C1 segment of cervical spinal cord (tissue), 14 donors: ENCODE data around the gene SOX11.
"Not testable (repeated sequence)": the region's sequence is repeated elsewhere in the genome, so short reads cannot be mapped to it uniquely, and the experiment has no call there.

Experiments
- DNase-seq, 14 donors: peaks; one replicate each; lab custom pipeline; 2025; lab: John Stamatoyannopoulos, UW

Gene SOX11

DNA sequence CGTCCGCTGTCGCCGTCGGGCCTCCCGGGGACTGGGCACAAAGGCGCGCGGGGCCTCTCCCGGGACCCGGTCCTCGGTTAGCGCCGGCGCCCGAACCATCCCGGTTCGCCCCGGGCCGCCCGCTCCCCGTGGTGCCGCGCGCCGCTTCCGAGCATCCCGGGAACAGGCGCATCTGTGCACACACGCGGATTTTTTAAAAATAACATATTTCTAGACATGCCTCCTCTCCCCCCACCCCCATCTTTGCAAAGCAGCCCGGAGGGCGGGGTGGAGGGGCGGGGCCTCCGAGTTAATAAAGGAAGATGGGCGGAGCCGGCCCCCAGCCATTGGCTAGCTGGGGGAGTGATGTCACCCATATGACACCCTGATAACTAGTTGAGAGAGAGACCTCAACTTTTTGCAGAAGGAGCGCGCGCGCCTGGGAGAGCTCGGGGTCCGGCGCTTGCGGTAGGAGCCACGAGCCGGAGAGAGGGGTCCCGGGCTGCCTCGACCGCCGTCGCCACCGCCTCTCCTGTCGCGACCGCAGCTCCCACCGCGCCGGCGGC, at the start of gene SOX11:
SOX11 (plus strand) TSS at position 400 of the 545 bp plus-strand sequence. CDS start 338 bp downstream, outside the sequence.
- DNase-seq, result peak in 10 of 14 donors; percentile 23 to 79 (median 56)

DNA sequence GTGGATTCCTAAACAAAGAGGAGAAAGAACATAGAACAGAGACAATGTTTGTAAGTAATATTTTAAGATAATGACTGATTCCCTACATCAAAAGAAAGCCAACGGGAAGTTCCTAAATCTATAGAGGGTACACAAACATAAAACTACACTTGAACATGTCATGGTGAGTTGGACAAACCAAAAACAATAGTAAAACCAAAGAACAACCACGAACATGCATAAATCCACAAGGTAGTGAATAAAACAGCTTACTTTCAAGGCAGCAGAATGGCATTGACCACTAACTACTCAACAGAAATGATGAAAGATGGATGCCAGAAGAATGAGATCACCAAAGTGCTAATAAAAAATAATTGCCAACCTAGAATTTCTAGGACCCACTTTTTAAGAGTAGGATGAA, 39.5 kb upstream of the SOX11 start:
- DNase-seq, result not testable (repeated sequence)

DNA sequence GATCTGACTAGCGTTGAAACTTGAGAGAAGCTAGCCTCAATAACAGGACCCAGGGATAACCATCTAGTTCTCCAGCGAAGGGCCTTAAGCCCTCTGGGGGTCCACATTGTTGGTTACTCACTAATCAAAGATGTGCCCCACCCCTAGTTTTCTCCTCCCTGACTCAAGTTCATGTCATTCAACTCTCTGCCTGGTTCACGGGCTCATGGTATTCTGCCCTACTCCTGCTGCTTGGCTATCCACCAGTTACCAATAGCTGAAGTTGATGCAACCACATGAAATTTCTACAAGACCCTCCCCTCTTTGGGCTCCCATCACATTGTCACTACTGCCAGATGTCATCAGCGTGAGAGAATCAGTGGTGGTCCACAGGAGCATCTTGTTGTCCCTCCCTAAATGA, 38.4 kb upstream of the SOX11 start:
- not testable (repeated sequence) for DNase-seq

DNA sequence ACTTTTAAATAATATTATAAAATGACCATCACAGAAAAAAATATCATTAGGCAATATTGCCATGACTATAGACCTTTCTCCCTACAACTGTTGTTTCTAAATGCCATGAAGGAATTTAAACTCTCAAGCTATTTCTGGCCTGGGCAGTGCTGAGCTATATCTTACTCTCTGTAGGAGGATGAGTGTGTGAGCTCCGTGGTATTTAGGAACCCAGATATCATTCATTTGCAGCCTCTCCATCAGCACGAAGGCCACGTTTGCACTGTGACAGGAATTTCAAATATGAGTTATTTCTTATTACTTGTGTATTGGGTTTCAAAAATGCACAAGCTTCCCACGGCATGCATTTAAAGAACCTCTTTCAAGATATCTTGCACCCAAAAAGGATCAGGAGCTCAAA, 35.0 kb upstream of the SOX11 start:
- no peak for DNase-seq

DNA sequence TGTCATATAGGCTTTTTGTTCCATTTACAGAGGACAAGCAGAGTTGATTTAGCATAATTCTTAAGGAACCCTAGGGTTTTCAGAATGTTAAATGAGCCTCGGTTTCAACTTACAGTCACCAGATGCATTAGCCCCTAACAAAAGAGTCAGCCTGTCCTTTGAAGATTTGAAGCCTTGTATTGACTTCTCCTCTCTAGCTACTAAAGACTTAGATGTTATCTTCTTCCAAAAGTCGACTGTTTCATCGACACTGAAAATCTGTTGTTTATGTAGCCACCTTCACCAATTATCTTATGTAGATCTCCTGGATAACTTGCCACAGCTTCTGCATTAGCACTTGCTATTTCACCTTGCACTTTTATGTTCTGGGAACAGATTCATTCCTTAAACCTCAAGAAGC, 31.6 kb upstream of the SOX11 start:
- no peak for DNase-seq

DNA sequence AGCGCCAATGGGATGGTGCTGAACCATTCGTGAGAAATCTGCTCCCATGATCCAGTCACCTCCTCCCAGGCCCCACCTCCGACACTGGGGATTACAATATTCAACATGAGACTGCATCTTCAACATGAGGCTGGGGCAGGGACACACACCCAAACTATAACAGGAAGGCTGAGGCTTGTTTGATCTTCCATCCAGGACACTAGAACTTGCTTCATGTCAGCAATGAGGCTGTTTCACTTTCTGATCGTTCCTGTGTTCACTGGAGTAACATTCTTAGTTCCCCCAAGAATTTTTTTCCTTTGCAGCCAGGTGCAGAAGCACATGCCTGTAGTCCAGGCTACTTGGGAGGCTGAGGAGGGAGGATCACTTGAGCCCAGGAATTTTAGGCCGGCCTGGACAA, 30.8 kb upstream of the SOX11 start:
- DNase-seq, result no peak

DNA sequence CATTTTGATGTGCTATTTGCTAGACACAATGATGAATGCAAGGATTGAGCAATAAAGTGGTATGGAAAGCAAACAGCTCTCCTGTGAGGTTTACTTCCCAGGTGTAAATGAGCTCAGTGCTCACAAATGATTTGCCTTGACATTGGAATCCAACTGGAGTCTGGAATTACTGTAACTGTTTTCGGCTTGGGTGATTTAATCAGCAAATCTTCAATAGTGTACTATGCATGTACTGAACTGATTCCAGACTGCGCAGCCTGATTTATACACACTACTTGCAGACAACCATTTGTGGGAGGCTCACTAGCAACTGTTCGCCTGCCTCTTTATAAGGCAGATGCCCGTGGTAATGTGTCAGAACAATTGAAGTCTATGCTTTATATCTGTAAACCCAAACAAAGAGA, 27.9 kb upstream of the SOX11 start:
- DNase-seq, result no peak

DNA sequence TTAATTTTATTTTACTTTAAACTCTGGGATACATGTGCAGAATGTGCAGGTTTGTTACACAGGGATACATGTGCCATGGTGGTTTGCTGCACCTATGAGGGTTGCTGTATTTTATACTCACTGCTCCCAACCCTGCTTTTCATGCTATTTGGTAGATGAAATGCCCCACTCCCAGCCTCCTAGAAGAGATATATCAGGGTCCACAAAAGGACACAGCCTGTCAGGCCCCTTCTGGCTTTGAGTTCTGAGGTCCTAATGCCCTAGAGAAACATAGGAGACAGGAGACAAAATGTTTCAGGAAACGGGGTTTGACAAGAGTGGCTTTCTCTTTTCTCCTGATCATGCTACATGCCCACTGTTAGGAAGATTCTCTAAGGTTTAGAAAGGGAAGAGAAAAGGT, 27.1 kb upstream of the SOX11 start:
- no peak for DNase-seq

DNA sequence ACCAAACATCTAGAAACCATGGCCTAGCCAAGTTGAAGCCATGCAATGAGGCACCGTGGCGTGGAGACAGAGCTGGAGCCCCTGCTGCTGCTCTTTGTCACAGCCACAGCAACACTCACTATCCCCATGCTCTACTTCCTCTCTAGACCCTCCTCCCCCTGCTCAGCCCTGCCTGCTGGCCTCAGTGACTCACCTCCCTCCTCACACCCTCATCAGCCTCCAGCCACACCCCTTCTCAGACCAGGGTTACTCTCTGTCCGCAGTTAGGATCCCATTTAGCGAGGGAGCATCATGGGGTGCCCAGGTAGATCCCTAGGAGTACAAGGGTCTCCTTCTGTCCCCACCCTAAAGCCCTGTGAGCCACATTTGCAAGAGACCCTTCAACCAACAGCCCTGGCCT, 25.4 kb upstream of the SOX11 start:
- DNase-seq, result no peak

DNA sequence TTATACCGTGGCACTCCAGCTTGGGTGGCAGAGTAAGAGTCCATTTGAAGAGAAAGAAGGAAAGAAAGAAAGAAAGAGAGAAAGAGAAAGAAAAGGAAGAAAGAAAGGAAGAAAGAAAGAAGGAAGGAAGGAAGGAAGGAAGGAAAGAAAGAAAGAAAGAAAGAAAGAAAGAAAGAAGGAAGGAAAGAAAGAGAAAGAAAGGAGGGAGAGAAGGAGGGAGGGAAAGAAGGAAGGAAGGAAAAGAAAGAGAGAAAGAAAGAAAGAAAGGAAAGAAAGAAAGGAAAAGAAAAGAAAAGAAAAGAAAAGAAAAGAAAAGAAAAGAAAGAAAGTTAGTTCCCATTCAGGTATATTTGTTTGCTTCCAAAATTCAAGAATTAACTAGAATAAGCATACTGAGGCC, 24.5 kb upstream of the SOX11 start:
- DNase-seq, result not testable (repeated sequence)

DNA sequence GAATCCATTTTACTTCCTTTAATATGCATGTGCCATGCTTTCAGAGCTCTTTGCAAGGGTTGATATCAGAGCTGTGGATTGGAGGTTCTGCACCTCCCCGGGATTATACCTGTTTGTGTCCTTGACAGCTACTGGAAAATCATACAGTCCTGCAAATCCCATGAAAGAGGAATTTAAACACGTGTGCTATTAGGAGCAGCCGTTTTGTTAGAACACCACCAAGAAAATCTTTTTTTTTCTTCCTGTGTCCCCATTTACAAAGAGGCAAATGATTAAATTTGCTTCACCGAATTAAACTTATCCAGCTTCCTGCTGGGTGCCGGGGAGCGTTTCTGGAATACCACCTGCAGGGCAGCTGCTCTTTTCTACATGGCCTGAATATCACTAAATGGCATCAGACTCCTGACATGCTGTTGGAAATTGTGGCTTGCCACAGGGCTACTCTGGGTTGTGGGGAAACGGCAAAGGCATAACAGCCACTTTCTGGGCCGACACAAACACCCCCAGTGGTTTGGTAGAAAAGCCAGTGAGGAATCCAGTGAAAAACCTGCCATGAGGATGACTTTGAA, 23.4 kb upstream of the SOX11 start:
- DNase-seq, result no peak

- DNase-seq, result no peak
These were observed 19.4 kb upstream of the SOX11 start for GRCh38 chr2:5672749-5673144.

- no peak for DNase-seq
These were observed 18.8 kb upstream of the SOX11 start for GRCh38 chr2:5673145-5674025.

- DNase-seq, result no peak
These were observed 18.2 kb upstream of the SOX11 start for GRCh38 chr2:5674026-5674340.

GRCh38 chr2:5677133-5677532, 15.1 kb upstream of the SOX11 start:
- DNase-seq, result no peak

DNA sequence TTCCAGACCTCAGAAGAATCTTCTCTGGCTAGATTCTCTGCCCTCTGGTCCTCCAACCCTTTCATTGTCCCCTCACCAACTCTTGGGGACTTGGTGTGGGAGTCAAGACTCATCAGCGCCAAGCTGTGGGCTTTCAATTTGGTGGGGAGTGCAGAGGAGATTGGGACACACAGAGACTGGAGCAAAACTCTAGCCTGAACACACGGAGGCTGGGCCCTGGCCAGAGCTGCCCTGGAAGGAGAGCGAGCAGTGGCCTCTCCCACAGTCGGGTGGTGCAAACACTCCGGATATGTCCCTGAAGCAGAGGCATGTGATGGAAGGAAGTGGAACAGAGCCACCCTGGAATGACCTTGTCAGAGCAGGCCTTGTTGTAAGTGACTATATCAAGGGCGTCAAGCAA, 8.7 kb upstream of the SOX11 start:
- no peak for DNase-seq

DNA sequence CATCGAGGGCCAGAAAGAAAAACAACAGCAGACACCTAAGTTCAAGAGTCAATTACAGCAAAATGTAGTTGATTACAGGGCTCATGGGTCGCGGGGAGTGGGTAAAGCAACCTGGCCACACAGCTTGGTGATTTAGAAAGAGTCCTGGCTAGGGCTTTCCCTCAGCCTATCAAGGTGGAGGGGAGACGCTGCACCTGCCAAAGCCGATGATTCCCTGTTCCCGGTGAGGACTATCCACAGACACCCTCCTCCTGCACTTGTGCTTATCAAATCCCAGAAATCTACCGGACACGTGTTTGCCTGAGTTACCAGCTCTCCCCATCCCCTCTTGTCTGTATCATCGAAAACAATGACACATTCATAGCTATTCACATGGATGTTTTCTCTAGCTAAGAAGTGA, 7.0 kb upstream of the SOX11 start:
- DNase-seq, result no peak

DNA sequence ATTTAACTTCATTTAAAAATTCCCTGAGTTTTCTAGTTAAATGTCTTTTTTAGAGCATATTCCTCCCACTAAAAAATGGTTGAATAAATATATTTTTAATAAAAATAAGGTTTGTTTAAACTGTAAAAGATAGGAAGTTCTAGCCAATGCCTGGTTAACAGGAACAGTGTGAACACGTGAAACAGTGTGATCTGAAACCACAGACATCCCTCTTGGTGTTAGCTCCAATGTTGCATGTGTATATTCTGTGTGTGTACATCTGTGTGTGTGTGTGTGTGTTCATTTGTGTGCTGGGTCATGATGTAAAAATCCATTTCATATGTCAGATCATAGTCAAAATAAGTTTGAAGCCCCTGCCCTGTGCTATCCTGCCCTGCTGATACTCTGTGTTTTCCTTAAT, 6.1 kb upstream of the SOX11 start:
- DNase-seq, result no peak

GRCh38 chr2:5686536-5686935, 5.6 kb upstream of the SOX11 start:
- DNase-seq, result no peak

GRCh38 chr2:5689750-5690149, 2.4 kb upstream of the SOX11 start:
- no peak for DNase-seq

DNA sequence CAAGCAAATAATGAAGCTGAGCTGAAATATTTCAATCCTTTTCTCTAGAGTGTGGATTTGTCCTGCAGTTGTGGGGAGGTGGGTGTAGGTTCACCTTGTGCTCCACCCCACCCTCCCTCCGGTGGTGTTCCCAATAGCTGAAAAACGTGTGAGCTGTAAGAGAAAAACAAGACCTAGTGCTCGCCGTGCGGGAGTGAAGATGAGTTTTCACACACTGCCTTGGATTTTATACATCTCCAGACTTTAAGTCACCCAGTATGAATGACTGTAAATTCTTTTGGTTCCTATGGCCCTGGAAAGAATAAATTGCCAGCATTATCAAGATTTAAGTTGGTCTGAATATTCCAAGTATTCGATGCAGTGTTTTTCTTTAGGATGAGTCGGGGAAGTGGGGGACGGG, 1.9 kb upstream of the SOX11 start:
- DNase-seq, result no peak

DNA sequence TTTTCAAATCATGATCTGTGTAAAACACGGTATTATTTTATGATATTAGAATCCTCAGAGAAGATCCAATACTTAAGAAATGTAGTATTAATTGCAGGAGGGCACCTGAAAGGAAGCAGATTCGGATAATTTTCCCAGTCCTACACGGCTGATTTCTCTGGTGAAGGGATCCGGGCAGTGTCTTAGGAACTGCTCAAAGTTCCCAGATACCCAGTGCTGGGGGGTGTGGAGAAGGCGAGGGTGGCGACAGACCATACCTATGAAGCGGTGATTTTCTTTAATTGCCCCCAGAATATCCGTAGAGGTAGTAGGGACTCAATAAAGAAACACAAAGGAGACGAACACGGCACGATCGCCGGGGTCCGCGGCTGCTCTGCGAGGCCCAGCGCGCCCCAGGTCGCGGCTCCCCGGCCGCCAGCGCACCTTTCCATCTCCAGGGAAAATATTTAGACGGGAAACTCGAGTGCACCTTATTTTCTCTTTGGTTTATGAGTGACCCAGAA, 1.4 kb upstream of the SOX11 start:
- DNase-seq, result no peak
